ENCODE data around the gene PEF1.
"Not testable (repeated sequence)": the region's sequence is repeated elsewhere in the genome, so short reads cannot be mapped to it uniquely, and the experiment has no call there.

Gene PEF1

DNA sequence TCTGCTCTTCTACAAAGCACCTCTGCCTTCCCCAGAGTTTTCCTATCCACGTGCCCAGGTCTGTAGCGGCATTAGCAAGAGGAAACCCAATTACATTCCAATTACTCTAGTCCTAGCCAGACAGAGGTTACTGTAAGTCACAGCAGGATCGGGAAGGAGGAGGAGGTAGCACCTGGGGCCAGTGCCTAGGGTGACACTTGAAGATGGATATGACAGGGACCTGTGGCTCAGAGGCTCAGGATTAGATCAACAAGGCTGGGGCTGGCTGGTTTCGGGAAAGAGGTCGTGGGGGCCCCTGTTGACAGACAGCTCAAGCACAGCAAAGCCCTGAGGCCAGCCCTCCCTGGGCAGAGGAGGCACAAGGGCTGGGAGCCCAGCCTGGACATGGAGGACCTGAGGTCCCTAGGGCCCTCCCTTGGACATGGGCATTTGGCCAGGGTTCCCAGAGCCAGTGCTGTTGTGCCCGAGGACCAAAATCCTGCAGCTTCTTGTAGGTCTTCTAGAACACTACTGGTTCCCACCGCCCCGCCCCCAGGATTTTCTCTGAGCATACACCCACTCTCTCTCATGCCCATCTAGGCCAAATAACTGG lies 30.2 kb downstream of the PEF1 start:
- DNase-seq (ENCODE audit: low read depth) = no peak

DNA sequence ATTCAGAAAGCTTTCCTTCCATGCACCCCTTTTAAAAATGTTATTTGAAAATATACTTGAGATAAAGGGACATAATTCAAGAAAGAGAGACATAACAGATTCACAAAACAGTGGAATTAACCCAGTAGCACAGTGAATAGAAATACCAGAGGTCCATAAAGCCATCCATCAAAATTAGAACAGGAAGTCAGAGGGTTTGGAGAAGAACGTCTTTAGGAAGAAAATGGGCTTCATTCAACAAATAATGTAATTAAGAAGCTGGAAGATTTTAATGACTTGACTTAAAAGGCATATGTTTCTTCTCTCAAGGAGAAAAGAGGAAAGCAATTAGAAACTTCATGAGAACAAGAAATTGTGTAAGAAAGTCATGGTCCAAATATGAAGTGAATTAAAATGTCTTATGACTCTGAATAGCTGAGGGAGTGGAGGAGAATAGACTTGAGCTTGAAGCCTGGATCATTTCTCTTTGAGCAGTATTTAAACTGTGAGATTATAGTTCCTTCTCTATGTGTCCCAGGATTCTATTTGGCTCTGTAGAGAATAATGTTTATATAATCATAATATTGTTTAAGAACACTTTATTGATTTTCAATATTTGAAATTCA lies 35.1 kb downstream of the PEF1 start:
- DNase-seq (ENCODE audit: low read depth) = no peak

DNA sequence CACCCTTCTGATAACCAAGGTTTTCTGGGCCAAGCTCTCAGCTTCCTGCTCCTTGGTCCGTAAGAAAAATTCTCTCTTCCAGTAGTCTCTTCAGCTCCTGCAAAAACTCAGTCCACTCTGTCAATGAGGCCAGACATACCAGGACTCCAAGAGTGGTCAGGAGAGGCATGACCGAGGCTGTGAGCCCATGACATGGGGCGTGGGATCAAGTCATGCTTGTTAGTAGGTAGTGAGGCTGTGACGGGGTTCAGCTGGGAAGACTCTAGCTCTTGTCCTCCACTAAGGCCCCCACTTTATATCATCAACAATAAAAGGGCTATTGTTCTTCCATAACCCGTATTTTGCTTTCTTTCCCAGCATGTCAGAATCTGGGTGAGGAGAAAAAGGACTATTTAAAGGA lies 37.3 kb downstream of the PEF1 start:
- DNase-seq (ENCODE audit: low read depth) = no peak

DNA sequence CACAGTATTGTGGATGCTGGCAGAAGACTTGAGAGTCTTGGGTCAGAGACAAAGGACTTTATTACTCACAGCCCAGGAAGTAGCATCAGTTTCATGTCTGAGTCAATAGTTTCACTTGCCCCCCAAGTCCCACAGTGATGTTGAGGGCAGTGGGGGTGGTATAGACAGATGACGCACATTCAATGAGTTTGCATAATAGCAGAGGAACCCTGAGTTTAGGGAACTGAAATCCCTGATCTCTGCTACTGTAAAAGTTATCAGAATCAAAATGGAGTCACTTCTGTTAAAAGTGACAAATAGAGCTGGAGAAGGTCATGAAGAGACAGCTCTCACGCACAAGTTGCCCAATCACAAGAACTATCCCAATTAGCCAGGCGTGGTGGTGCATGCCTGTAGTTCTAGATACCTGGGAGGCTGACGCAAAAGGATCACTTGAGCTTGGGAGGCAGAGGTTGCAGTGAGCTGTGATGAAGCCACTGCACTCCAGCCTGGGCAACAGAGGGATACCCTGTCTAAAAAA lies 38.7 kb downstream of the PEF1 start:
- DNase-seq (ENCODE audit: low read depth) = peak; percentile 34

DNA sequence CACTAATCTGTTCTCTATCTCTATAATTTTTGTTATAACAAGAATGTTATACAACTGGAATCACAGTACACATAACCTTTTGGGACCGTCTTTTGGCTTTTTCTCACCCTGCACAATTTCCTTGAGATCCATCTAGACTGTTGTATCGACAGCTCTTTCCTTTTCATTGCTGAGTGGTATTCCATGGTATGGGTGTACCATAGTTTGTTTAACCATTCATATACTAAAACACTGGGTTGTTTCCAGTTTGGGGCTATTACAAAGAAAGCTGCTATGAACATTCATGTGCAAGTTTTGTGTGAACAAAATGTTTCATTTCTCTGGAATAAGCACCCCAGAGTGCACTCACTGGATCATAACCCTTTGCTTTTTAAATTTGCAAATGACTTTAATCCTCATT lies 42.6 kb downstream of the PEF1 start:
- no peak for DNase-seq (ENCODE audit: low read depth)

DNA sequence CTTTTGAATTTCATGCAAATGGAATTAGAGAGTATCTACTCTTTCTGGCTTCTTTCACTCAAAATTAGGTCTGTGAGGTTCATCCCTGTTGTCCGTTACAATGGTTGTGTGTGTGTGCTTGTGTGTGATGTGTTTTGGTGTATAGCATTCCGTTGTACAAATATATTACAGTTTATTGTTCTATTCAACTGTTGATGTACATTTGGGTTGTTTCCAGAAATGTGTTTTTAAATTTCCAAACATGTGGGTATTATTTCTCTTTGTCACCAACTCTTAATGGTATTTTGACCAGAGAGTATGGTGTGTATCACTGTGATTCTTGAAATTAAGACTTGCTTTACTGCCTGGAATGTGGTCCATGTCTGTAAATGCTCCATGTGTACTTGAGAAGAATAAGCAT lies 44.0 kb downstream of the PEF1 start:
- DNase-seq (ENCODE audit: low read depth) = no peak

DNA sequence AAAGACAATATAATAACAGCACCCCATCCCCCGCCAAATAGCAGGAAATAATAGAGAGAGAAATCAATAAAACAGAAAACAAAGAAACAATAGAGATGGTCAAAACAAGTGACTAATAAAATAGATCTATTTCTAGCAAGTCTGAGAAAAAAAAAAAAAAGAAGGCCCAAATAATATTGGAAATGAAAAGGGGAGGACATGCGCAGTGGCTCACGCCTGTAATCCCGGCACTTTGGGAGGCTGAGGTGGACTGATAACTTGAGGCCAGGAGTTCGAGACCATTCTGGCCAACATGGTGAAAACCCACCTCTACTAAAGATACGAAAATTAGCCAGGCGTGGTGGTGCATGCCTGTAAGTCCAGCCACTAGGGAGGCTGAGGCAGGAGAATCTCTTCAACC lies 45.7 kb downstream of the PEF1 start:
- DNase-seq (ENCODE audit: low read depth) = no peak

DNA sequence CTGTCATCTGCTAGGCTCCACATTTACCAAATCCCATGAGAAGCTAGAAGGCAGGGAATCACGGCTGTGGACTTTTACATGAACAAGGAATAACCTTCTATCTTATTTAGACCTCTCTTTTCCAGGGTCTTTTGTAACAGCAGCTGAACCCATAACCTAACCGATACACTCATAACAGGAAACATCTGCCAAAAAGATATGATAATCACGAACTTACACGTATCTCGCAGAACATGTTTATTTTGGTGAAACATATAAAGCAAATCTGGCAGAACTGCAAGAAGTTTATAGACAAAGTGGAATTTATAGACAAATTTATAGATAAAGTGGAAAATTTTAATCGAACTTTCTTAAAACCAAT lies 48.0 kb downstream of the PEF1 start:
- no peak for DNase-seq (ENCODE audit: low read depth)

DNA sequence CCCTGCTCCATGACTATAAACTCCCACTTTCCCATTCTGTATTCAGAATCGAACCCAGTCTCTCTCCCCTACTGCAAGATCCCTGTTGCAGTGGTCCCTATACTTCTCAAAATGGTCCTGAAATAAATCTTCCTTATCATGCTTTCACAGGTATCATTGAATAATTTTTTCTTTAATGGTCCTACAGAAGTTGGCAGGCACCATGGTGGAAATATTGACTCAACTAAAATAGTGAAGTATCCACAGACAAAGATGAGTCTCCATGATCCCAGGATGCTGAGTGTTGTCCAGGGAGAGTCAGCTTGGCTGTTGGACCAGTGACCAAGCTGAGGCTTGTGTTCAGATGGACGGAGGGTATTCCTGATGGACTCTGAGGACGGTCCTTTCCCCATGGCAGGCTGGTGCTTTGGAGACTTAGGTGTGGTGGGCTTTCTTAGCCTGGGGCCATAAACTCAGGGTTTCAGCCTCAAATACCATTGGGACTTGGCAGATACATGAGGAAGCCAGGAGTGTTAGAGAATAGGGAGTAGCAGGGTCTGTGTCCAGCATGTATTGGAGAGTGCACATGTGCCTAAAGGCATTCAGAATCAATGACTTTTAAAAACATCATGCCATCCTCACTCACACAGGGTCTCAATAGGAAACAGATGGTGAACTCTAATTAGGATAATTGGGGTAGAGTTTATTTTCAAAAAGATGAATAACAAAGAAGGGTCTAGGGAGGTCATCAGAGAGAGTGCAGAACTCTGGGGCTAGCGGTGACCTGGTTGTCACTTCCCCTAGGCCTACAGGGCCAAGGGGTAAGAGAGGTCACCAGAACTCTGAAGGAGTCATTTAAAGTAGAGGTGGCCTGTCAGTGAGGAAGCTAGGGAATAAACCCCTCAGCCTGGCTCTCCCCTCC lies 48.6 kb downstream of the PEF1 start:
- DNase-seq (ENCODE audit: low read depth) = no peak

DNA sequence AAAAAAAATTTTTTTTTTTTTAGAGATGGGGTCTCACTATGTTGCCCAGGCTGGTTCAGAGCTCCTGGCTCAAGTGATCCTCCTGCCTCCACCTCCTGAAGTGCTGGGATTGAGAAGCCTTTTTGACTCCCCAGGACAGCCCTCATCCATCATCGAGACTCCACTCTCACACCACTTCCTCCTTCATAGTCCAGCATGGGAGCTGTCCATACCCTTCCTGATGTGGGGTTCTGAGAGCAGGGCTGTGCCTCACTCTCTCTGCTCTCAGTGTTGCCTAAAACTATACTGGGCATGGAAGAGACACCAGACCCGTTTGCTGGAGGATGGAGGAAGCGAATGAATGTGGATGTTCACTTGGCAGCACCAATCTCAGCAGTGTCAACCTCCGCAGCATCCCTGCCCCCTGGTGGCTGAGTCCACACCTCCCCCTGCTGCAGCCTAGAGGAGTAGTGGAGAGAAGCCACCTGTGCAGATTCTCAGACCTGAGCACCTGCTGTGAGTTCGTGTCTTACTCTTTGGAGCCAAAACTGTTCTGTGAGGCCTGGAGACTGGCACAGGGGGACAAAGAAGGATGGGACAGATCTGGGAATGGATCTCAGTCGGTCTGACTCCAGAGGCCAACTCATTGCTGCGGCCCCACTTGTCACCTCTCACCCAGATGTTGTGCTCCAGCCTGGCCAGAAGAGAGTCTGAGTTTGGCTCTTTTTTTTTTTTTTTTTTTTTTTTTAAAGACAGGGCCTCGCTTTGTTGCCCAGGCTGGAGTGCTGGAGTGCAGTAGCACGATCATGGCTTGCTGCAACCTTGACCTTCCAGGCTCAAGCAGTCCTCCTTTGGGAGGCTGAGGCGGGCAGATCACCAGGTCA lies 50.7 kb downstream of the PEF1 start:
- no peak for DNase-seq (ENCODE audit: low read depth)

DNA sequence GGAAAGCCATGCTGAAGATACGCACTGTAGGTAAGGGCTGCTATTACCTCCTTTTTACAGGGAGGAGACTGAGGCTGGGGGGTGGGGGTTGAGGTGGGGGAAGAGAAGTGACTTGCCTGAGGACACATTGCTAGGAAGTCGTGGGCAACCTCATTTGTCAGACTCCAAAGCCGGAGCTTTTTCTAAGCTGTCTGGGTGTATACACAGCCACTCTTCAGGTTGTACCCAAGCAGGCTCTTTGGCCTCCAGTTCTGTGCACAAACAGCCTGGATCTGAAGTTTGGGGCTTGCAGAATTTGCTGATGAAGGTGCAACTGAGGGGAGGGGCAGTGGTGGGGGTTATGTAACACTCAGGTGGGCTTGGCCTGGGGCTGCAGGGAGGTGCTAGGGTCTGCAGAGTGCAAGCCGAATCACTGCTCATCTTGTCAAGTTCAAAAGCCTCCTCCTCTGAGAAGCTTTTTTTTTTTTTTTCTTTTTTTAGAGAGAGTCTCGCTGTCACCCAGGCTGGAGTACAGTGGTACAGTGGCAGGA lies 51.5 kb downstream of the PEF1 start:
- DNase-seq (ENCODE audit: low read depth) = no peak

DNA sequence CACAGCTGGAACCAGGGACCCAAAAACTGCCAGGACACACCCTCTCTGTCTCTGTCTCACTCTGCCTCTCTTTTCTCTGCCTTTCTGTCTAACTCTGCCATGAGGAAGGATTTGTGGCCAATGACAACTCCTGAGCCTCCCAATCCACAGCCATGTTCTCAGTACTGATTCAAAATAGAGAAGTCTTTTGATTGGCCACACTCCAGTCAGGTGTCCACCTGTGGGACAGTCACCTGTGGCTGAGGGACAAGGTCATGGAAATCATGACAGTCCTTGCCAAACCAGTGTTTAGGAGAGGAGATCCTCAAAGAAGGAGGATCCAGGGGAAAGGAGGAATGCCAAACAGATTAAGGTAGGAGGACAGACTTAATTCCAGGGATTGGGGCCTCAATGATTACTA lies 52.5 kb downstream of the PEF1 start:
- no peak for DNase-seq (ENCODE audit: low read depth)

DNA sequence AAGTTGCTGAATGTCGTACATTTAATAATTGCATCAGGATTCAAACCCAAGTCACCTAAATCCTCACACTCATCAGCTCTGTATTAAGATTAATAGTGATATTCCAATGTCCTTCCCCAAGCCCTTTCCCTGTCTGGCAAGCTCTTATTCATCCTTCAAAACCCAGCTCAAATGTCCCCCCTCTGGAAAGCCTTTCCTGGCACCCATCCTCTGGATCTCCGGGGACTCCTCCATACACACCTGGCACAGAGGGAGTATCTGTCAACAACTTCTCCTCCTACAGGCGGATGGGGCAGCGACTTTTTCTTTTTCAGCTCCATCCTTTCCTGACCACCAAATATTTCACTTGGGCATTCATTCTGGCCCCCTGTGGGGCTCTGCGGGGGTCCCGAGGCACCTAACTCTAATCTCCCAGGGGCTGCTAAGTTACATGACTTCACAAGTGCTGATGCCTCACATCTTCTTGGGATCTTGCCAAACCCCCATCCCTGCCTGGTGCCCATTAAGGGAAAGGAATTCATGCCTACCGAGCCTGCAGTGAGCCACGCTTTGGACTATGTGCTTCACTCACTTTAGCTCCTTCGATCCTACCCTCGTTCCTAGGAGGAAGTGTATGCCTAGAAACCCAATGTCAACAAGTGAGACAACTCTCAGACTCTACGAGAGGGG lies 53.1 kb downstream of the PEF1 start:
- DNase-seq (ENCODE audit: low read depth) = no peak

DNA sequence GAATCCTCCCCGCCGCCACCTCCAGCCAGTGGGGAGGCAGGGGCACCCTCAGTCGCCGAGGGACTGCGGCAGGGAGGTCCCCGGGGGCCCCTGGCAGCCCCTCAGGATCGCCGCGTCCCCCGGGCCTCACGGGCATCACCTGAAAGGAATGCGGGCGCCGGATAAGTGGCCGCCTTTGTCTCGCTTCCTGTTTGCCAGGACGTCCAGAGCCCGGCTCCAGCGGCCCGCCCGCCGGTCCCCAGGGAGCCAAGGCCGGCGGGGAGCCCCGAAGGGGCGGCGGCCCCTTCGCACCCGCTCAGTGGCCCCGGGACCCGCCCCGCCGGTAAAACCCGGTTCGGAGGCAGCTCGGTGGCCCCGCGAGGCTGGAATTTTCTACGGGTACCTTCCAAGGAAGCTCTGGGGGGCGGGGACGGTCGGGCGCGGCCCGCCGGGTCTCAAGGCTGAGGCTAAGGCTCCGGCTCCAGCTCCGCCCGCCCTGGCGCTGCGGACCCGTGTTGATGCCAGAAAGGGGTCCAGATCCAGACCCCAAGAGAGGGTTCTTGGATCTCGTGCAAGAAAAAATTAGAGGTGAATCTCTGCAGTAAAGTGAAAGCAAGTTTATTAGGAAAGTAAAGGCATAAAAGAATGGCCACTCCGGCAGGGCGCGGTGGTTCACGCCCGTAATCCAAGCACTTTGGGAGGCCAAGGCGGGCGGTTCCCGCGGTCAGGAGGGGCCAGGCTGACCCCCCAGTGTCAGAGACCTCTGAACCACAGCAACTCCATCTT lies 55.7 kb downstream of the PEF1 start:
- no peak for DNase-seq (ENCODE audit: low read depth)

DNA sequence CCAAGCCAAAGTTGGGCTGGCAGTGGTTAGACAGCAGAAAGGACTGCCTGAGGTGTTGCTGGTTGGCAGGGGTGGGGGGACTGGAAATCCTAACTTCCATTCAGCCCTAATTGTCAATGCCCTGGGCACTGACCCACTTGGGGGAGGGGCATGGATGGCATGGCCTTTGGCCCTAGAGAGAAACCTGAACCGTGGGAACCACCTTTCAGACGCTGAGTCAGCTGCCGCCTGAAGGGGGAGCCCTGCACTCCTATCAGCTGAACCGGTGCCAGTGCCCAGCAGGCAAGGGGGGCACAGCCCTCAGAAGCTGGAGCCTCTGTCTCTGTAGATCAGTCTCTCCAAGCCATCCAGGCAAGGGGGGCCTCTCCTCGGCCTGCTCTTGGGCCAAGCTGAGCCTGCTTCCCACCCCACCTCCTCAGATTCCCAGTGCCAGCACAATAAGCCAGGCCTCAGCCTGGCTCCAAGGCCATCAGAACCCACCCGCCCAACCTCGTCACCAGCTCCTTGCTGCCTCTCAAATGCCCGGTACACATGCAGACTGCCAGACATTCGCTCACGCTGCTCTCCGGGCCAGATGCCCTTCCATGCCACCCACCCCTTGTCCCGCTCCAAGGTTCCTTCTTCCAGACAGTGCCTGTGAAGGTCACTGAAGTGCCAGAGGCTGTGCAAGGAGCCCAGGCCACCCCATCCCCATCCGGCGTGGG lies 56.8 kb downstream of the PEF1 start:
- DNase-seq (ENCODE audit: low read depth) = peak; percentile 24

DNA sequence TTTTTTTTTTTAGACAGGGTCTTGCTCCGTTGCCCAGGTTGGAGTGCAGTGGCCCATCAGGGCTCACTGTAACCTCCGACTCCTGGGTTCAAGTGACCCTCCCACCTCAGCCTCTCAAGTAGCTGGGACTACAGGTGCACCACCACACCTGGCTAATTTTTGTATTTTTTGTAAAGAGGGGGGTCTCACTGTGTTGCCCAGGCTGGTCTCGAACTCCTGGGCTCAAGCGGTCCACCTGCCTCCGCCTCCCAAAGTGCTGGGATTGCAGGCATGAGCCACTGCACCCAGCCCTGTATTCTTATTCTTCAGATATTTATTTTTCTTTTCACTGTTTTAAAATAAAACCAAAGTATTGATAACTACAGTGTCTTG lies 57.4 kb downstream of the PEF1 start:
- not testable (repeated sequence) for DNase-seq (ENCODE audit: low read depth)

DNA sequence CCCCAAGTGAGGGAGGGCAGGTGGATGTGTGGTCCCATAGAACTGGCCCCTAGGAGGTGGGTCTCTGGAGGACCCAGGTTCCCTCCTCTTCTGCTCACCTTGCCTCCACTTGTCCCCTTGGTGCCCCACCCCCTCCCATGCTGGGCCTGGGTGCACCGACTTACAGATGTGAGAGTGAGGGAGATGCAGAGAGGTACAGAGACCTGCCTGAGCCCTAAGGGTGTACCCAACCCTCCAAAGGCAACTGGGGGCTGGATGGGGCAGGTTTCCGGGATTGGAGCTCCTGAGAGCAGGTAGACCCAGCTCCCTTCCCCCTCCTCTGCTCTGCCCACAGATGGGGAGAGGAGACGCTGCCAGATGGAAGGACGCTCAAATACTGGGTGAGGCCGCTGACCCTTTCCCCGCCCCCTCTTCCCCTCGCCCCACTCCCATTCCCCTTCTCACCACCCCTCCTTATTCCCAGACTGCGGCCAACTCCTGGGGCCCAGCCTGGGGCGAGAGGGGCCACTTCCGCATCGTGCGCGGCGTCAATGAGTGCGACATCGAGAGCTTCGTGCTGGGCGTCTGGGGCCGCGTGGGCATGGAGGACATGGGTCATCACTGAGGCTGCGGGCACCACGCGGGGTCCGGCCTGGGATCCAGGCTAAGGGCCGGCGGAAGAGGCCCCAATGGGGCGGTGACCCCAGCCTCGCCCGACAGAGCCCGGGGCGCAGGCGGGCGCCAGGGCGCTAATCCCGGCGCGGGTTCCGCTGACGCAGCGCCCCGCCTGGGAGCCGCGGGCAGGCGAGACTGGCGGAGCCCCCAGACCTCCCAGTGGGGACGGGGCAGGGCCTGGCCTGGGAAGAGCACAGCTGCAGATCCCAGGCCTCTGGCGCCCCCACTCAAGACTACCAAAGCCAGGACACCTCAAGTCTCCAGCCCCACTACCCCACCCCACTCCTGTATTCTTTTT lies 58.0 kb downstream of the PEF1 start:
- no peak for DNase-seq (ENCODE audit: low read depth)

DNA sequence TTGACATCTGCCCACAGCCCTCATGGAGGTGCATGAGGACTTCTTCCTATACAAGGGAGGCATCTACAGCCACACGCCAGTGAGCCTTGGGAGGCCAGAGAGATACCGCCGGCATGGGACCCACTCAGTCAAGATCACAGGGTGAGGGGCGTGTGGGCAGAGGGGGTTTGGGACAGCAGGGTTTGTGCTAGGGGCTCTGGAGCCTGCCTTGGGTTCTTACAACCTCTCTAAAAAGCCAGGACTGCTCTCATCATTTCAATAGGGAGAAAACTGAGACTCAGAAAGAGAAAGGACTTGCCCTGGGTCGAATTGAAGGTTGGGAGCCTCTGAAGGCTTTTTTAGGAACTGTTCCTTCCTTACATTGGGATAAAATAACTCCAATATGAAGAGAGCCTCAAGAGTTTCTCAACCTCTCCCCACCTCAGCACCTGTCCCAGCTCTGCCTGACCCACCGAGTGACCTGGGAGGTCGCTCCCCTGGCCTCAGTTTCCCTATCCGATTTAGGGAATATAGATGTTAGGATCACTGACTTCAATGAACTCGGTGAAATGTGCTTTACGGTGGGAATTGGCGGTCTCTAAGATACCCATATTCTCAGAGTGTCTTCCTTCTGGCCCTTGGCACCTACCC lies 58.8 kb downstream of the PEF1 start:
- no peak for DNase-seq (ENCODE audit: low read depth)

Data from fibroblast of the conjunctiva (primary cell).